HG03354 (cell line): ENCODE measurements around the gene FGF5.
A peak's percentile ranks its signal among the peaks of the same experiment; 100 is the strongest.
"Not testable (repeated sequence)": the region's sequence is repeated elsewhere in the genome, so short reads cannot be mapped to it uniquely, and the experiment has no call there.

Experiments
- ATAC-seq: cut with Tn5 transposase; IDR thresholded peaks from one replicate; pipeline ENCODE4 v1.9.1; 2021; ENCODE audit warnings: mild to moderate bottlenecking; ENCODE audit not compliant: unreplicated experiment, poor library complexity, severe bottlenecking

Gene FGF5

GRCh38 chr4:80266253-80266901 is at the start of gene FGF5:
Gene FGF5 (plus strand): TSS chr4:80266664. CDS start chr4:80266825, 161 bp downstream.
- peak; percentile 37 for ATAC-seq

GRCh38 chr4:80219301-80220025 is 47.0 kb upstream of the FGF5 start:
- no peak for ATAC-seq

GRCh38 chr4:80220711-80221110 is 45.8 kb upstream of the FGF5 start:
- ATAC-seq: no peak

GRCh38 chr4:80221161-80221560 is 45.3 kb upstream of the FGF5 start:
- no peak for ATAC-seq

GRCh38 chr4:80225595-80225994 is 40.9 kb upstream of the FGF5 start:
- ATAC-seq: no peak

- ATAC-seq: no peak
Measured at GRCh38 chr4:80226094-80226493, 40.4 kb upstream of the FGF5 start.

GRCh38 chr4:80228460-80228859 is 38.0 kb upstream of the FGF5 start:
- ATAC-seq: no peak

GRCh38 chr4:80229128-80229527 is 37.3 kb upstream of the FGF5 start:
- no peak for ATAC-seq

GRCh38 chr4:80229590-80229989 is 36.9 kb upstream of the FGF5 start:
- ATAC-seq: peak; percentile 85

GRCh38 chr4:80231180-80231579 is 35.3 kb upstream of the FGF5 start:
- ATAC-seq: no peak

GRCh38 chr4:80232707-80233370 is 33.6 kb upstream of the FGF5 start:
- ATAC-seq: no peak

- no peak for ATAC-seq
Measured at GRCh38 chr4:80233390-80233789, 33.1 kb upstream of the FGF5 start.

GRCh38 chr4:80235451-80235850 is 31.0 kb upstream of the FGF5 start:
- ATAC-seq: no peak

- no peak for ATAC-seq
Measured at GRCh38 chr4:80237992-80238391, 28.5 kb upstream of the FGF5 start.

GRCh38 chr4:80239480-80240150 is 26.8 kb upstream of the FGF5 start:
- no peak for ATAC-seq

GRCh38 chr4:80240976-80241375 is 25.5 kb upstream of the FGF5 start:
- ATAC-seq: no peak

- ATAC-seq: no peak
Measured at GRCh38 chr4:80243274-80244018, 23.0 kb upstream of the FGF5 start.

GRCh38 chr4:80247484-80247883 is 19.0 kb upstream of the FGF5 start:
- not testable (repeated sequence) for ATAC-seq

- ATAC-seq: no peak
Measured at GRCh38 chr4:80249144-80249543, 17.3 kb upstream of the FGF5 start.

GRCh38 chr4:80252427-80252826 is 14.0 kb upstream of the FGF5 start:
- no peak for ATAC-seq
